ENCODE data around the gene AZU1.

- TF ChIP-seq CTCF (IDR thresholded peaks at IDR 0.05) (no peak), POLR2AphosphoS5 (IDR thresholded peaks at IDR 0.05) (no peak), POLR2A (IDR thresholded peaks at IDR 0.05) (no peak)
Measured at GRCh38 chr19:815775-816499, 11.7 kb upstream of the AZU1 start.

Data from prostate gland (tissue), 2 donors.